Liver (tissue), 9 donors: ENCODE data around the gene TTC9C. TPM values are rescaled to one million over a fixed set of nuclear protein-coding genes. Genes with fewer than 3 reads are reported as not detected.
"Not testable (repeated sequence)": the region's sequence is repeated elsewhere in the genome, so short reads cannot be mapped to it uniquely, and the experiment has no call there.

ENCODE experiments used
- DNase-seq: peaks from one replicate; pipeline ENCODE4 v3.0.0-alpha.2; 2017; ENCODE audit warnings: low spot score
- H3K27ac ChIP-seq, 2 donors: one replicate each; pipeline ENCODE4 v1.7.0; 2013; ENCODE audit warnings: inconsistent platforms in 2 of 2, low read length in 2 of 2, control low read depth in 1 of 2, low read depth in 1 of 2, mild to moderate bottlenecking in 1 of 2
- H3K27me3 ChIP-seq, 4 donors: one replicate each; pipeline versions ENCODE4 v1.6.1 to v1.7.0; 2013; ENCODE audit warnings: low read length in 3 of 4, inconsistent platforms in 1 of 4, mild to moderate bottlenecking in 1 of 4, moderate library complexity in 1 of 4; ENCODE audit not compliant: control insufficient read depth in 4 of 4, insufficient read depth in 4 of 4
- H3K36me3 ChIP-seq, 4 donors: one replicate each; pipeline versions ENCODE4 v1.6.1 to v1.7.0; 2013; ENCODE audit warnings: low read length in 3 of 4, mild to moderate bottlenecking in 3 of 4, low read depth in 1 of 4, moderate library complexity in 1 of 4; ENCODE audit not compliant: control insufficient read depth in 4 of 4, insufficient read depth in 3 of 4
- H3K4me1 ChIP-seq, 4 donors: one replicate each; pipeline versions ENCODE4 v1.6.1 to v1.7.0; 2013; ENCODE audit warnings: low read length in 3 of 4, mild to moderate bottlenecking in 3 of 4, moderate library complexity in 1 of 4; ENCODE audit not compliant: control insufficient read depth in 4 of 4, insufficient read depth in 4 of 4
- H3K4me3 ChIP-seq, 3 donors: one replicate each; pipeline versions ENCODE4 v1.6.1 to v1.7.0; 2013; ENCODE audit warnings: low read length in 3 of 3, control low read depth in 1 of 3, low read depth in 1 of 3, mild to moderate bottlenecking in 1 of 3
- H3K9ac ChIP-seq, 2 donors: one replicate each; pipeline ENCODE4 v1.7.0; 2013; ENCODE audit warnings: low read length in 2 of 2, mild to moderate bottlenecking in 2 of 2, moderate library complexity in 2 of 2, control low read depth in 1 of 2, low read depth in 1 of 2
- H3K9me3 ChIP-seq, 4 donors: one replicate each; pipeline versions ENCODE4 v1.6.1 to v1.7.0; 2013; ENCODE audit warnings: low read length in 3 of 4; ENCODE audit not compliant: control insufficient read depth in 4 of 4
- ATF3 ChIP-seq: IDR thresholded peaks from 2 replicates; pipeline ENCODE4 v1.6.1; 2016; ENCODE audit warnings: antibody characterized with exemption
- CTCF ChIP-seq: fragments of 150-350 bp; IDR thresholded peaks from 2 replicates; pipeline ENCODE4 v1.5.1; 2017; ENCODE audit warnings: improper control_type of control experiment, low read depth, low read length; ENCODE audit not compliant: missing input control
- EGR1 ChIP-seq, 2 donors: IDR thresholded peaks; 2 replicates each; pipeline ENCODE4 v1.6.1; 2016 to 2018; ENCODE audit warnings: antibody characterized with exemption in 2 of 2, low read depth in 2 of 2
- FOXA2 ChIP-seq: IDR thresholded peaks from 2 replicates; pipeline ENCODE4 v1.6.1; 2016; ENCODE audit warnings: antibody characterized with exemption
- GABPA ChIP-seq, 2 donors: IDR thresholded peaks in 1 of 2; conservative IDR thresholded peaks in 1 of 2; 2 replicates each; pipeline ENCODE4 v1.6.1; 2016; ENCODE audit warnings: antibody characterized with exemption in 2 of 2, mild to moderate bottlenecking in 1 of 2, moderate library complexity in 1 of 2
- HNF4G ChIP-seq: IDR thresholded peaks from 2 replicates; pipeline ENCODE4 v1.6.1; 2016; ENCODE audit warnings: antibody characterized with exemption
- JUND ChIP-seq, 2 donors: IDR thresholded peaks; 2 replicates each; pipeline ENCODE4 v1.6.1; 2016; ENCODE audit warnings: antibody characterized with exemption in 2 of 2
- MAX ChIP-seq: IDR thresholded peaks from 2 replicates; pipeline ENCODE4 v1.6.1; 2016; ENCODE audit warnings: antibody characterized with exemption
- NR2F2 ChIP-seq: IDR thresholded peaks from 2 replicates; pipeline ENCODE4 v1.6.1; 2016; ENCODE audit warnings: antibody characterized with exemption
- RAD21 ChIP-seq, 2 donors: IDR thresholded peaks; 2 replicates each; pipeline ENCODE4 v1.6.1; 2016; ENCODE audit warnings: antibody characterized with exemption in 2 of 2, mild to moderate bottlenecking in 2 of 2
- SP1 ChIP-seq: IDR thresholded peaks from 2 replicates; pipeline ENCODE4 v1.6.1; 2018; ENCODE audit warnings: antibody characterized with exemption, mild to moderate bottlenecking
- TAF1 ChIP-seq: conservative IDR thresholded peaks from 2 replicates; pipeline ENCODE4 v1.6.1; 2016; ENCODE audit warnings: antibody characterized with exemption, mild to moderate bottlenecking
- YY1 ChIP-seq: IDR thresholded peaks from 2 replicates; pipeline ENCODE4 v1.6.1; 2016; ENCODE audit warnings: antibody characterized with exemption, mild to moderate bottlenecking
- ZBTB33 ChIP-seq: IDR thresholded peaks from 2 replicates; pipeline ENCODE4 v1.6.1; 2016; ENCODE audit warnings: antibody characterized with exemption
- WGBS: extraction: QIAGEN DNeasy Blood & Tissue Kit; methylation state at CpG from one replicate; pipeline ENCODE4 v1.1.7; 2013; 5-methylcytosine and 5-hydroxymethylcytosine counted together
- polyA plus RNA-seq, 2 donors: library from polyadenylated mRNA; stranded (reverse) in 1 of 2; unstranded in 1 of 2; fragments of 200-250 nt in 1 of 2; fragments of >200 nt in 1 of 2; fragmentation: Nextera tagmentation in 1 of 2; extraction: Ambion mirVana in 1 of 2; gene quantifications; one replicate each; pipeline versions ENCODE4 v1.2.1 to v1.2.3, GENCODE V29; 2013 to 2015
- total RNA-seq, 2 donors: library from RNA; depleted of rRNA; stranded (reverse); fragments of >200 nt; gene quantifications; one replicate each; pipeline ENCODE4 v1.2.3, GENCODE V29; 2014
- TF ChIP-seq, protein P1 (sequence below): IDR thresholded peaks from 2 replicates; pipeline ENCODE4 v1.6.1; 2016; ENCODE audit warnings: antibody characterized with exemption, mild to moderate bottlenecking
- donor health status: healthy.
- donor health status: healthy.
- donor health status: healthy.
- donor health status: healthy.
- donor health status: healthy.

The TTC9C gene
- total and polyA plus RNA-seq, 4 donors, result 10.0 to 16.1 (median 13.0) TPM

- Histone ChIP-seq H3K9ac (no peak overlapping the region), H3K9me3 (no peaks in the 10 kb centered on the region), H3K36me3 (peaks cover 6 to 24% (median 18%) of the 10 kb centered on the region in 4 donors), H3K27me3 (no peaks in the 10 kb centered on the region), H3K27ac (no peak overlapping the region), H3K4me1 (peaks cover 0 to 8% (median 3%) of the 10 kb centered on the region in 4 donors), H3K4me3 (no peak overlapping the region)
- WGBS, result 35% methylated on average over 1 of the region's 1 CpG
- DNase-seq, result no peak
- TF ChIP-seq ATF3, result no peak
Measured at GRCh38 chr11:62688491-62688890, 39.8 kb upstream of the TTC9C start.

DNA sequence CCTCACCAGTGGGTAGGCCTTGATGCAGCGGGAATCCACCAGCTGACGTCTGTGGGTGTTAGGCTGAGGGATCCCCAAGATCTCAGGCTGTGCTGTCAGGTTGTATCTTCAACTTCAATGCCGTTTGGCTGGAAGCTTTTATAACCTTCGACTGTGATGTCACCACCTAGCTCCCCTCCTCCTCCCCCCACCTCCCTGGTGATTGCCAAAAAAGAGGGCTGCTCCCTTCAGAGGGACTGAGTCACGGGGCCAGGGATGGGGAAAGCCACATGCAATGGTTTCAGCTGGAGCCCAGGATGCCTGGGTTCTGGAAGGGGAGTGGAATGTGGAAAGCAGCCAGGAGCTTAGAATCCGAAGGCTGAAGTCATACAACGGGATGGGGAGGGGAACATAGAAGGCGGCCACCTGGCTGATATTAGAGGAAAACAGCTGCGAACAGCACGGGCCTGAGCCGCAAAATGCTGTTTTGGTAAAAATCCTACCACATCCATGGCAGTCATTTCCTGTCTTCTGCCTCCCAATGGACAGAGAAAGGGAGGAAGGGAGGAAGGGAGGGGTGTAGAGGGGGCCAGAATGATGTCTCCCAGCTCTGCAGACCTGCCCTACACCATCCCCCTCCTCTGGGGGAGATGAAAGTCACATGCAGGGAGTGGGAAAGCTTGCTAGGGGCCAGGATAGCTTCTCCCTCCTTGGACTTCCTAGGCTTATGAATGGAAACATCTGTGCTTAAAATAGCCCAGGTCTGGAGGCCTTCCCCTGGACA is 38.7 kb upstream of the TTC9C start, which contains the start of gene LRRN4CL:
LRRN4CL (minus strand) TSS at position 110 of the 763 bp plus-strand sequence. CDS start 1,022 bp downstream, outside the sequence.
- 76% methylated on average over 11 of the region's 11 CpGs for WGBS
- Histone ChIP-seq H3K9ac (no peak within 1 kb of the TSS), H3K36me3 (peaks cover 6 to 24% (median 18%) of the 10 kb centered on the region in 4 donors), H3K4me3 (no peak within 1 kb of the TSS), H3K27me3 (no peaks in the 10 kb centered on the region), H3K4me1 (peaks cover 0 to 10% (median 3%) of the 10 kb centered on the region in 4 donors), H3K9me3 (no peaks in the 10 kb centered on the region), H3K27ac (no peak within 1 kb of the TSS)
- no peak for DNase-seq
- TF ChIP-seq YY1 (no peak), TAF1 (no peak), NR2F2 (no peak), JUND (IDR thresholded peaks at IDR 0.05) (no peak), RAD21 (IDR thresholded peaks at IDR 0.05) (no peak), CTCF (no peak), MAX (no peak), GABPA (IDR thresholded peaks at IDR 0.05 in 1 of 2, conservative IDR thresholded peaks at IDR 0.05 in 1 of 2) (no peak), SP1 (no peak), EGR1 (IDR thresholded peaks at IDR 0.05; ENCODE audit: low read depth in 2 of 2) (no peak), HNF4G (no peak), FOXA2 (no peak), ZBTB33 (no peak)
- TF ChIP-seq, protein P1, sequence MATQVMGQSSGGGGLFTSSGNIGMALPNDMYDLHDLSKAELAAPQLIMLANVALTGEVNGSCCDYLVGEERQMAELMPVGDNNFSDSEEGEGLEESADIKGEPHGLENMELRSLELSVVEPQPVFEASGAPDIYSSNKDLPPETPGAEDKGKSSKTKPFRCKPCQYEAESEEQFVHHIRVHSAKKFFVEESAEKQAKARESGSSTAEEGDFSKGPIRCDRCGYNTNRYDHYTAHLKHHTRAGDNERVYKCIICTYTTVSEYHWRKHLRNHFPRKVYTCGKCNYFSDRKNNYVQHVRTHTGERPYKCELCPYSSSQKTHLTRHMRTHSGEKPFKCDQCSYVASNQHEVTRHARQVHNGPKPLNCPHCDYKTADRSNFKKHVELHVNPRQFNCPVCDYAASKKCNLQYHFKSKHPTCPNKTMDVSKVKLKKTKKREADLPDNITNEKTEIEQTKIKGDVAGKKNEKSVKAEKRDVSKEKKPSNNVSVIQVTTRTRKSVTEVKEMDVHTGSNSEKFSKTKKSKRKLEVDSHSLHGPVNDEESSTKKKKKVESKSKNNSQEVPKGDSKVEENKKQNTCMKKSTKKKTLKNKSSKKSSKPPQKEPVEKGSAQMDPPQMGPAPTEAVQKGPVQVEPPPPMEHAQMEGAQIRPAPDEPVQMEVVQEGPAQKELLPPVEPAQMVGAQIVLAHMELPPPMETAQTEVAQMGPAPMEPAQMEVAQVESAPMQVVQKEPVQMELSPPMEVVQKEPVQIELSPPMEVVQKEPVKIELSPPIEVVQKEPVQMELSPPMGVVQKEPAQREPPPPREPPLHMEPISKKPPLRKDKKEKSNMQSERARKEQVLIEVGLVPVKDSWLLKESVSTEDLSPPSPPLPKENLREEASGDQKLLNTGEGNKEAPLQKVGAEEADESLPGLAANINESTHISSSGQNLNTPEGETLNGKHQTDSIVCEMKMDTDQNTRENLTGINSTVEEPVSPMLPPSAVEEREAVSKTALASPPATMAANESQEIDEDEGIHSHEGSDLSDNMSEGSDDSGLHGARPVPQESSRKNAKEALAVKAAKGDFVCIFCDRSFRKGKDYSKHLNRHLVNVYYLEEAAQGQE, result no peak

- WGBS, result 81% methylated on average over 4 of the region's 4 CpGs
- not testable (repeated sequence) for H3K9ac ChIP-seq, H3K4me3 ChIP-seq, H3K27ac ChIP-seq, H3K9me3 ChIP-seq, H3K4me1 ChIP-seq, H3K27me3 ChIP-seq, DNase-seq
- peaks cover 6 to 24% (median 18%) of the 10 kb centered on the region in 4 donors for H3K36me3 ChIP-seq
Measured at GRCh38 chr11:62693624-62694023, 34.7 kb upstream of the TTC9C start.
